Mucosa of rectum (tissue), 2 donors: Measurements from ENCODE around the gene SEZ6L.

Experiments
- H3K27ac ChIP-seq, 2 donors: one replicate each; pipeline ENCODE4 v1.7.0; 2013; ENCODE audit warnings: inconsistent platforms in 2 of 2, low read depth in 2 of 2, low read length in 2 of 2
- H3K27me3 ChIP-seq, 2 donors: one replicate each; pipeline ENCODE4 v1.7.0; 2013; ENCODE audit warnings: low read length in 2 of 2; ENCODE audit not compliant: control insufficient read depth in 2 of 2, insufficient read depth in 2 of 2
- H3K36me3 ChIP-seq, 2 donors: one replicate each; pipeline ENCODE4 v1.7.0; 2013; ENCODE audit warnings: low read length in 2 of 2; ENCODE audit not compliant: control insufficient read depth in 2 of 2, insufficient read depth in 2 of 2
- H3K4me1 ChIP-seq, 2 donors: one replicate each; pipeline ENCODE4 v1.7.0; 2013; ENCODE audit warnings: low read length in 2 of 2, mild to moderate bottlenecking in 1 of 2; ENCODE audit not compliant: control insufficient read depth in 2 of 2, insufficient read depth in 2 of 2
- H3K4me3 ChIP-seq, 2 donors: one replicate each; pipeline ENCODE4 v1.7.0; 2013; ENCODE audit warnings: low read length in 2 of 2
- H3K9ac ChIP-seq, 2 donors: one replicate each; pipeline ENCODE4 v1.7.0; 2013; ENCODE audit warnings: low read length in 2 of 2, low read depth in 1 of 2, mild to moderate bottlenecking in 1 of 2
- H3K9me3 ChIP-seq, 2 donors: one replicate each; pipeline ENCODE4 v1.7.0; 2013; ENCODE audit warnings: low read length in 2 of 2; ENCODE audit not compliant: control insufficient read depth in 2 of 2
- donor health status: healthy.
- donor health status: Normal muscosa, but diverticular disease.

SEZ6L gene

DNA sequence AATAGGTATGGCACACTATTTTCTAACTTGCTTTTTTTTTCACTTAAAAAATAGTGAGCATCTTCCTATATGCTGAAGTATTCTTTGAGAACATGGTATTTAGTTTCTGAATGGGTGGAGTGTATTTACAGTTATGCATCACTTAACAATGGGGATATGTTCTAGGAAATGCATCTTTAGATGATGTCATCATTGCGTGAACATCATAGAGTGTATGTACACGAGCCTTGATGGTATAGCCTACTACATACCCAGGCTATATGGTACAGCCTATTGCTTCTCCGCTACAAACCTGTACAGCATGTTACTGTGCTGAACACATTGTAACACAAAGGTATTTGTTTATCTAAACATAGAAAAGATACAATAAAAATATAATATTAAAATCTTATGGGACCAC lies 135.5 kb downstream of the SEZ6L start:
- Histone ChIP-seq H3K27ac (no peak overlapping the region), H3K4me1 (no peaks in the 10 kb centered on the region), H3K9ac (no peak overlapping the region), H3K27me3 (peaks cover 3 to 7% of the 10 kb centered on the region in 2 donors), H3K36me3 (no peaks in the 10 kb centered on the region), H3K4me3 (no peak overlapping the region), H3K9me3 (no peaks in the 10 kb centered on the region)

- Histone ChIP-seq H3K4me1 (no peaks in the 10 kb centered on the region), H3K4me3 (no peak overlapping the region), H3K9ac (no peak overlapping the region), H3K9me3 (no peaks in the 10 kb centered on the region), H3K27ac (no peak overlapping the region), H3K27me3 (peaks cover 0 to 4% of the 10 kb centered on the region in 2 donors), H3K36me3 (no peaks in the 10 kb centered on the region)
Observed at GRCh38 chr22:26308467-26308866, 139.2 kb downstream of the SEZ6L start.

- H3K27me3 ChIP-seq, result peaks cover 0 to 4% of the 10 kb centered on the region in 2 donors
- H3K36me3 ChIP-seq, result no peaks in the 10 kb centered on the region
- no peaks in the 10 kb centered on the region for H3K9me3 ChIP-seq
- H3K4me3 ChIP-seq, result no peak overlapping the region
- H3K9ac ChIP-seq, result no peak overlapping the region
- H3K27ac ChIP-seq, result no peak overlapping the region
- H3K4me1 ChIP-seq, result no peaks in the 10 kb centered on the region
Observed at GRCh38 chr22:26310616-26311015, 141.4 kb downstream of the SEZ6L start.

GRCh38 chr22:26313291-26313690 lies 144.0 kb downstream of the SEZ6L start:
- Histone ChIP-seq H3K36me3 (no peaks in the 10 kb centered on the region), H3K4me3 (no peak overlapping the region), H3K9me3 (no peaks in the 10 kb centered on the region), H3K9ac (no peak overlapping the region), H3K4me1 (no peaks in the 10 kb centered on the region), H3K27me3 (no peaks in the 10 kb centered on the region), H3K27ac (no peak overlapping the region)

- Histone ChIP-seq H3K27me3 (peaks cover 0 to 3% of the 10 kb centered on the region in 2 donors), H3K4me3 (no peak overlapping the region), H3K4me1 (no peaks in the 10 kb centered on the region), H3K36me3 (no peaks in the 10 kb centered on the region), H3K27ac (no peak overlapping the region), H3K9ac (no peak overlapping the region), H3K9me3 (no peaks in the 10 kb centered on the region)
Observed at GRCh38 chr22:26314171-26314570, 144.9 kb downstream of the SEZ6L start.

- no peak overlapping the region for H3K9ac ChIP-seq
- no peak overlapping the region for H3K27ac ChIP-seq
- no peaks in the 10 kb centered on the region for H3K36me3 ChIP-seq
- H3K27me3 ChIP-seq, result peaks cover 0 to 3% of the 10 kb centered on the region in 2 donors
- H3K4me3 ChIP-seq, result no peak overlapping the region
- no peaks in the 10 kb centered on the region for H3K4me1 ChIP-seq
- no peaks in the 10 kb centered on the region for H3K9me3 ChIP-seq
Observed at GRCh38 chr22:26314656-26315055, 145.4 kb downstream of the SEZ6L start.

DNA sequence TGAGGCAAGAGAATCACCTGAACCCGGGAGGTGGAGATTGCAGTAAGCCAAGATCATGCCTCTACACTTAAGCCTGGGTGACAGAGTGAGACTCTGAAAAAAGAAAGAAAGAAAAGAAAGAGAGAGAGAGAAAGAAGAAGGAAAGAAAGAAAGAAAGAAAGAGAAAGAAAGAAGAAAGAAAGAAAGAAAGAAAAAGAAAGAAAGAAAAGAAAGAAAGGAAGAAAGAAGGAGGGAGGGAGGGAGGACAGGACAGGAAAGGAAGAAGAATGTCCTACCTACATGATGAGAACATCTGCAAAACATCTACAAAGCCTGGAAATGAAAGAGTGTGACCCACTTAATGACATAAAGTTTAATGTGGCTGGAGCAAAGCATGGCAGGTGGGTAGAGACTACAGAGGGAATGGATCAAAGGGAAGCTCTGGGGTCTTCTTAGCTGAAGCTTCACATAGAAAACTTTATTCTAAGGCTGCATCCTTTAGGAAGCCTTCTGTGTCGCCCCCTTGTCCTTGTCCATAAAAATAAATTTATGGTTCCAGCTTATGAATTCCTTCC lies 147.5 kb downstream of the SEZ6L start:
- no peak overlapping the region for H3K27ac ChIP-seq
- H3K4me1 ChIP-seq, result no peaks in the 10 kb centered on the region
- H3K9ac ChIP-seq, result no peak overlapping the region
- no peak overlapping the region for H3K4me3 ChIP-seq
- H3K36me3 ChIP-seq, result no peaks in the 10 kb centered on the region
- no peaks in the 10 kb centered on the region for H3K9me3 ChIP-seq
- peaks cover 0 to 3% of the 10 kb centered on the region in 2 donors for H3K27me3 ChIP-seq

DNA sequence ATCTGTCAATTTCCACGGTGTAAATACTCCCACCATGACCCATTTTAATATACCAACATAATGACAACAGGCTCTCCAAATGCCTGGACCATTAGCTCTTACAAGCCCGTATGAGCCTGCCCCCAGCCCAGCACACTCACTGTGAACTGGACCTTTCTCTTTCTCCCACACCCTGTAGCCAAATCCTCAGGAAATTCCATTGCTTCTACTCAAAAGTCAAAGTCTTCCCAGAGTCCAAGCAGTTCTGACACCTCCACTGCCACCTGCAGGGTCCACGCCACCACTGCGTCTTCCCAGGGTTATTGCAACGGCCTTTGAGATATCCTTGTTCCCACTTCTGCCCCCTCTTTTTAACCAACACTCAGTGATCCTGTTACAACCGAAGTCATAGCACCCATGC lies 149.7 kb downstream of the SEZ6L start:
- Histone ChIP-seq H3K36me3 (no peaks in the 10 kb centered on the region), H3K9me3 (no peaks in the 10 kb centered on the region), H3K27me3 (peaks cover 0 to 3% of the 10 kb centered on the region in 2 donors), H3K9ac (no peak overlapping the region), H3K27ac (no peak overlapping the region), H3K4me1 (no peaks in the 10 kb centered on the region), H3K4me3 (no peak overlapping the region)

DNA sequence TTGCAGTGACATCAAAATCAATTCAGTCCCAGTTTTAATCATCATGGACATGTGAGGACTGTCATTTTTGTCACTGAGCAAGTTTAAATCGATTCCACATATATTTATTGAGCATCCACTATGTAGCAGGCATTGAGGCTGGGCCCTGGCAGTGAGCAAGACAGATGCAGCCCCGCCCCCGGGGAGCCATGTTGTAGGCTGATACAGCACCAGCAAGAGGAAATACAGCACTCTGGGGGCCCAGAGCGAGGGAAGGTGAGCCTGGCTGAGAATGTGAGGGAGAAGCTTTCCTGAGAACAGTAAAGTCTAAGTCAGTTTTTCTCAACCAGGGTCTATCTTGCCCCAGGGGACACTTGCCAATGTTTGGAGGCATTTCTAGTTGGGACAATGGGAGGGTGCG lies 151.2 kb downstream of the SEZ6L start:
- Histone ChIP-seq H3K9me3 (no peaks in the 10 kb centered on the region), H3K27me3 (peaks cover 0 to 7% of the 10 kb centered on the region in 2 donors), H3K36me3 (no peaks in the 10 kb centered on the region), H3K9ac (no peak overlapping the region), H3K27ac (no peak overlapping the region), H3K4me3 (no peak overlapping the region), H3K4me1 (no peaks in the 10 kb centered on the region)

DNA sequence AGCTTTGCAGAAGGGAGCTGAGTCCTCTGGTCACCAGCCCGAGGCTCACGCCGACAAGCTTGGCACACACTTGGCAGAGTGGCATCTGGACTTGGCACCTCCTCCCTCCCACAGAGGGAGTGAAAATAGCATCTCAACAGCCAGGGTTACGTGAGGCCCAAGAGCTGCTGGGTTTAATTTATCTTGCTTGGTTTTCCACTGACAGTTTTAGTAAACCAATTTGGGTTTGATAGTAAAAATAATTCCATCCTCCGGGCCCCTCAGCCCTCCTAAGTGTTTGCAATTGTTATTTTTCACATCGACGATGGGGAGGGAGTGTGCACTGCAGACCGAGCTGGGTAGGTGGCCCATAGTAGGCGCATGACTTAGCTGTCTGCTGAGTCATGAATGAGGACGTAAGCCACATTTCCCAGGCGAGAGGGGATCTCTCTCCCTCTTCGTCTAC lies 152.2 kb downstream of the SEZ6L start:
- no peaks in the 10 kb centered on the region for H3K36me3 ChIP-seq

More for the DNA sequence above, 152.2 kb downstream of the SEZ6L start:
- no peak overlapping the region for H3K9ac ChIP-seq
- H3K27ac ChIP-seq, result no peak overlapping the region
- H3K4me3 ChIP-seq, result no peak overlapping the region
- no peaks in the 10 kb centered on the region for H3K4me1 ChIP-seq
- H3K9me3 ChIP-seq, result no peaks in the 10 kb centered on the region
- H3K27me3 ChIP-seq, result peaks cover 4 to 7% of the 10 kb centered on the region in 2 donors
